Measurements from ENCODE around the gene USP4.

- no peak for TF ChIP-seq ETS1 (IDR thresholded peaks at IDR 0.05)
- TF ChIP-seq CTCF (conservative IDR thresholded peaks at IDR 0.05; ENCODE audit: low read depth in 2 of 2): no peak
- TF ChIP-seq EZH2 (IDR thresholded peaks at IDR 0.05; ENCODE audit: low read depth, unreplicated experiment): no peak
- TF ChIP-seq POLR2AphosphoS5 (IDR thresholded peaks at IDR 0.05; ENCODE audit: low read depth): no peak
- no peak for TF ChIP-seq EZH2phosphoT487 (IDR thresholded peaks at IDR 0.05; ENCODE audit: unreplicated experiment)
- TF ChIP-seq REST (IDR thresholded peaks at IDR 0.05; ENCODE audit: unreplicated experiment): no peak
- TF ChIP-seq STAT1 (IDR thresholded peaks at IDR 0.05; ENCODE audit: unreplicated experiment): no peak
- TF ChIP-seq CREB1 (CRISPR knock-in tag; IDR thresholded peaks at IDR 0.05; ENCODE audit: low read depth): no peak
- TF ChIP-seq JUNB (IDR thresholded peaks at IDR 0.05; ENCODE audit: unreplicated experiment): no peak
These were observed 11.7 kb upstream of the USP4 start for GRCh38 chr3:49351521-49352011.

All from GM23338 (cell line).